ENCODE results near the gene AOC1.
A peak's percentile ranks its signal among the peaks of the same experiment; 100 is the strongest.
"Not testable (repeated sequence)": the region's sequence is repeated elsewhere in the genome, so short reads cannot be mapped to it uniquely, and the experiment has no call there.

AOC1 gene

DNA sequence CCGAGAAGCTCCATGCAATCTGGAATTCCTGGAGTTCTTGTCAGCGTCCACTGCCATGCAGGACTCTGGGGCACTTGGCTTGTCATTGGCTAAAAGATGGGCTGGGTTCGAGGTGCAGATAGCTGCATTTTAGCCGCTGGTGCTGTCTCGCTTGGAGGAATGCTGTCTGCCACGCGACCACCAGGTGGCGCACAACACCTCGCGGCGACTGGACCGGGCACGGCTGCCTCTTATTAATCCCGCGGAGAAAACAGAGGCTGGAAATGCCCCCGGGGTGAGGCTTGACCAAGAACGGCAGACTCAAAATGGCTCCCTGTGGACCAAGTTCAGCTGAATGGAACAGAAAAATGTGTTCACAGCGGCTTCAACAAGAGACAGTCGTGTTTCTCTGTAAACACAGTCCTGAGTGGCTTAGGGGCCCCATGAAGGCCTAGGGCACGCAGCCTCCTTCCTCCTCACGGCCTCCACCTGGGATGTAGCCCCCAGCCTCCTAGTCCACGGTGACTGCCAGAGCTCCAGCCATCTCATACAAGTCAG lies 46.2 kb downstream of the AOC1 start:
- DNase-seq, result peak; percentile 23 to 49

DNA sequence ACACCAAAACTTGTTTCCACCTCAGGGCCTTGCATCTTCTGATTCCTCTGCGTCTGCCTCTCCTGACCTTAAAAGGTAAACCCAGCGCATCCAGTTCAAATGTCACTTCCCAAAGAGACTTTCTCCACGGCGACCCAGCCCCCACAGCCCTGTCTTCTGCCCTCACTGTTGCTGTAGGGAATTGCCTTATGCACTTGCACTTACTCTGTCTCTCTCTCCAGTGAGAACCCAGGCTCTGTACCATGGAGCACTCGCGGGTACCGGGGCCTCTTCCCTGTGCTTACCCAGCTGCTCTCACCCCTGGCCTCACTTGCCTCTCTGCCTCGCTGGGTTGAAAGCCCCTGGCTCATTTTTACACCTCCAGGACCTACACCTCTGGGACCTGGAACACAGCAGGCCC lies 48.4 kb downstream of the AOC1 start:
- DNase-seq, result no peak

DNA sequence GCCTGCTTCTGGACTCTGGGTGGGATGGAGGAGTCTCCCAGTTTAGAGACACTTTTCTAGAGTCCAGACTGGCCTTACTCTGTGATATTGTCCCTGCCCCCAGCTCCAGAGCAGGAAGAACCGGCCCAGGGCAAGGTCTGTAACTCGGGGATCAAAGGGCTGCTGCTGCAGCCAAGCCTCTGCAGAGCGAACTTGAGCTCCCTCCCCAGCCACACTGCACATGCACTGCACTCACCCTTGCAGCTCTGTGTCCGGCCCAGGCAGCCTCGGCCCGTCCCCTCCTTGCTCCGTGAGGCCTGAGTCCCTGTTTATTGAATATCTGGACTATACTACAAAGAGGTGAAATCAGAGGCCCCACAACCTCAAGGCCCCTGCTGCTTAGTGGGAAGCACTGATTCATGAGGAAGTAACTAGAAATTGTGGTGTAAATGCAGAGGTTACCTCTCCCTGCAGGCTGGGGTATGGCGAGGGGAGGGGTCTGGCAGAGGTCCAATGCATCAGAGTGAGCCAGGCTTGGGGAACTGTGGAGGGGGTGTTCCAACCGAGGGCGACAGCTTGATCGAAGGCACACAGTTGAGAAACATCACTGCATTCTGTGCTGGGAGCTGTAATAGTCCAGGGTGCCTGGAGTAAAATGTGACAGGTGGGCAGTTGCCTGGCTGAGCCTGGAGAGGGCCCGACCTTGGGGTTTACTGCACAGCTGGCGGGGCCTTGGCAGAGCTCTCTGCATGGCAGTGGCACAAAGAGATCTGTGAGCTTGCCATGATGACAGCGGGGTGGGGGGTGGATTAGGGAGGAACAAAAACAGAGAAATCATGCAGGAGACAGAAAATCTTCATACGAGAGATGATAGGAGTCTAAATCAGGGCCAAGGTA lies 49.1 kb downstream of the AOC1 start:
- no peak for DNase-seq

DNA sequence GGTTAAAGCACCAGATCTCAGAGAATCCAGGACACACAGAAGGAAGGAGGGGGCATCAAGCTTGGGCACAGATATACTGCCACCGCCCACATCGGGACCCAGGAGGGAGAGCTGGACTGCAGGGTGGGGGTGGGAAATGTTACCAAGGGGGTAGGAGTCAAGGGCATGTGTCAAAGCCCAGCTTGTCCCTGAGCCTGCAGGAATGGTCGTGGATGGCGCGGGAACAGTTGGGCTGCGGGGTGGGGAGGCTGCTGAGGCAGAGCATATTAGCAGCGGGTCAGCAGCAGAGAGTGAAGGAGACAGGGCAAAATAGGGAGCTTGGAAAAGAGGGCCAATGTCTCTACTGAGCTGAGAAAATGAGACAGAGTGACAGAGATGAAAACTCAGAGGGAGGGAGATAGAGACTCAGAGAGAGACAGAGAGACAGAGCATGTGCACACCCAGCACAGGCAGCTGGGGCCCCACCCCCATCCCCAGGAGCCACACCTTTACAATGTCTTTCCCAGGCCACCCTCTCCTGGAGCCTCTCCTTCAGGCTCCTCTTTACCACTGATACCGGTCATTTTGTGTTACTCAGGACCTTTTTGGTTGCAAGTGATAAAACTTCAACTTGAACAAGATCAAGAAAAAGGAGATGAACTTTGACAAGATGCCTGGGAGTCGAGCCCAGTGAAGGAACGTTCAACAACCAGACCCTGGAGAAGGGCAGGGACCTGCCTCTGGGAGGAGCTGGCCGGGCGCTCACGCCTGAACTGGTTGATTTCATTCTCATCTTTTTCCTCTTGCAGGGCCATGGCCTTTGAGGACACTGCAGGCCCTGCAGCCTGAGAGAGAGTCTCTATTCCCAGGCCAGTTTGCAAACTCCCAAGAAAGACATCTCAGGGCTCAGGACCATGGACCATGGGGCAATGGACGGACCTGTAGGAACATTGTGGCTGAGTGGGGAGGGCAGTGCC lies 50.0 kb downstream of the AOC1 start:
- no peak for DNase-seq

DNA sequence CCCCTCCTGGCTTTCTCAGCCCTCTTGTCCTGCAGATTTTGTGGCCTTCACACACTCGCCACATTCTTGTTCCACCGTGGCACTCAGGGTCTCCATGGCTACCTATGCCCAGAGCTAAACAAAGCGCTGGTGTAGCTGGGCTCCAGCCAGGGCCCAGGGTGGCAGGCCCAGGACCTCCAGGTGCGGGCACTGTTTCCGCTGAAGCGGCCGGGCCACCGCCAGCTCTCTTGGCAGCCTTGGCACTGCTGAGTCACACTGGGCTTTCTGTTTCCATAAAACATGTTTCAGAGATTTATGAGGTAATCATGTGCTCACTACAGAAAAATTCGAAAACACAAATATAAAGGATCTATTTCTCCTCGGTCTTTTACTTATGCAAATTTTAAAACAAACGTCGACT lies 51.3 kb downstream of the AOC1 start:
- DNase-seq, result peak in 1 of 2 donors; percentile 34

DNA sequence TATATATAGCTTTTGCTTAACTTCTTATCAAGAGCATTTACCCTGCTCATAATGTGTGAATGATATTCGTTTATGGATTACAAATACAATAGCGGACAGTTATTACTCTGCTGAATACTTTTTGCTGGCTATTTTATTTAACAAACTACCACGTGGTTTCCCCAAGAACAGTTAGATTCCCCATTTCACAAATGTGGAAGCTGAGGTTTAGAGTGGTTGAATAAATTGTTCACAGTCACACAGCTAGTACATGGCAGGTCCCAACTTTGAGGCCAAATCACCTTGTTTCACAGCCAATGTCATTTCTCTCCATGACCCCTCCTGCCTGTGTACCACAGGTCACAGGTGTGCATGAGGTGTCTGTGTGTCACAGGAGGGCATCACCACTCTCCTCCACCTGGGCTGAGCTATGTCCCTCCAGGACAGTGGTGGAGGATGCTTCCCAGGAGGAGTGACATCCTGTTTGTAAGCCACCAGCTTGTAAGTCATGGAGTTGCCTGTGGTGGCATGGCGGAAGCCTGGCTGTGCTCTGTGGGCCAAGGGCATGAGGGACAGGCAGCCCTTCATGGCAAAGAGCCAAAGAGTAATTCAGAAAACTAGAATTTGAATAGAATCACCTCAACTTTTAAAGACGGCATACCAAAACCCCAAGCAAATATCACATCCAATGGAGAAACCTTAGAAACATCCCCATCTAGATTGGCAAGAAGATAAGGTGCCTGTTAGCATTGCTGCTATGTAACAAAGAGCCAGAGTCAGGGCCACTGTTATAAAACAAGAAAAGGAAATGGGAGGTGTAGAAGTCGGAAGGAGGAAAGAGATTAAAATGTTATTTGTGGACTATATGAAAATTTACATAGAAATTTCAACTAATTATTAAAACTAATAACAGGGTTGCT lies 51.9 kb downstream of the AOC1 start:
- DNase-seq, result no peak

DNA sequence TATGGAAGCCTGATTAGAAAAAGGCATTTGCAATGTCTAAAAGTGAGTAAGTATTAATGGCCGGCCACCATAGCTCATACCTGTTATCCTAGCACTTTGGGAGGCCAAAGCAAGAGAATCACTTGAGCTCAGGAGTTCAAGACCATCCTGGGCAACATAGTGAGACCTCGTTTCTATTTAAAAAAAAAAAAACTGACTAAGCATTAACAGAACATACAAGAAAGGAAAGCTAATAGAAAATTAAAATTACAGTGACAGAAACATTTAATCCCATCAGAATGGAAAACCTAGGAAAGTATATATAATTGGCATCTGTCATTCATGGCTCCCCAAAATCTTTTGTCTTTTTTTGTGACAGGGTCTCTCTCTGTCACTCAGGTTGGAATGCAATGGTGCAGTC lies 55.9 kb downstream of the AOC1 start:
- DNase-seq, result no peak

DNA sequence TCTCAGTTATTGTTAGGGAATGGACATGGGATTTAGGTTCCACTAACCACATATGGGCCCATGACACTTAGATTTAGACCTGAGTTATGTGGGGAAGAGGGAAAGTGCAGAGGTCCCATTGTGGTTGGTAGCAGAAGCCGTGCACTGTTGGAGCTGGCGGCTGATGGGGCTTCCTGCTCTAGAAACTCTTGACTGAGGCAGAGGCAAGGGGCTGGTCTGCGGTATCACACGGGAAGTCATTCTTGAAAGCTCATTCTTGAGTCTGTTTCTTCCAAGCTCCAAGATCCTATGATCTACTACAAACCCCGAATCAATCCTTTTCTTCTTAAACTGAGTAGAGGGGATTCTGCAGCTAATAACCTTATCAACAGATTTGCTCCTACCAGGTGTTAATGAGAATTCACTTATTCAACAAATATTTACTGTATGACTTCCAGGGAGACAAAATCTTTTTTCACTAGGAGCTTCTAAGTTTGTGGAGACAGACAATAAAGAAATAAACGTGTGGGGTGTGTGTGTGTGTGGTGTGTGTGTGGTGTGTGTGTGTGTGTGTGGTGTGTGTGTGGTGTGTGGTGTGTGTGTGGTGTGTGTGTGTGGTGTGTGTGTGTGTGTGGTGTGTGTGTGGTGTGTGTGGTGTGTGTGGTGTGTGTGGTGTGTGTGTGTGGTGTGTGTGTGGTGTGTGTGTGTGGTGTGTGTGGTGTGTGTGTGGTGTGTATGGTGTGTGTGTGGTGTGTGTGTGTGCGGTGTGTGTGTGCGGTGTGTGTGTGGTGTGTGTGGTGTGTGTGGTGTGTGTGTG lies 57.1 kb downstream of the AOC1 start:
- DNase-seq, result no peak

DNA sequence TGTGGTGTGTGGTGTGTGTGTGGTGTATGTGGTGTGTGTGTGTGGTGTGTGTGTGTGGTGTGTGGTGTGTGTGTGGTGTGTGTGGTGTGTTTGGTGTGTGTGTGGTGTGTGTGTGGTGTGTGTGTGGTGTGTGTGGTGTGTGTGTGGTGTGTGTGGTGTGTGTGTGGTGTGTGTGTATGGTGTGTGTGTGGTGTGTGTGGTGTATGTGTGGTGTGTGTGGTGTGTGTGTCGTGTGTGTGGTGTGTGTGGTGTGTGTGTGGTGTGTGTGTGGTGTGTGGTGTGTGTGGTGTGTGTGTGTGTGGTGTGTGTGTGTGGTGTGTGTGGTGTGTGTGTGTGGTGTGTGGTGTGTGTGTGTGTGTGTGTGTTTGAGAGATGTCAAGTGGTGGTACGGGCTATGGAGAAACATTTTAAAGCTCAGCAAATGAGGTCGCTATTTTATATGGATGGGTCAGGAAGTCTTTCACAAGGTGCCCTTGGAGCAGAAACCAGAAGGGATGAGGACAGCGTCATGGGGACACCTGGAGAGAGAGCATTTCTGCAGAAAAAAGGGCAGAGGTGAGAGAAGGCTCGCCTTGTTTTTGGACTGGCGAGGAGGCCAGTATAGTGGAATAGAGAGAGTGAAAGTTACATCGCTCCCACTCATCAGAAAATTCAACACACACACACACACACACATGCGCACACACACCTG lies 58.1 kb downstream of the AOC1 start:
- DNase-seq, result not testable (repeated sequence)

DNA sequence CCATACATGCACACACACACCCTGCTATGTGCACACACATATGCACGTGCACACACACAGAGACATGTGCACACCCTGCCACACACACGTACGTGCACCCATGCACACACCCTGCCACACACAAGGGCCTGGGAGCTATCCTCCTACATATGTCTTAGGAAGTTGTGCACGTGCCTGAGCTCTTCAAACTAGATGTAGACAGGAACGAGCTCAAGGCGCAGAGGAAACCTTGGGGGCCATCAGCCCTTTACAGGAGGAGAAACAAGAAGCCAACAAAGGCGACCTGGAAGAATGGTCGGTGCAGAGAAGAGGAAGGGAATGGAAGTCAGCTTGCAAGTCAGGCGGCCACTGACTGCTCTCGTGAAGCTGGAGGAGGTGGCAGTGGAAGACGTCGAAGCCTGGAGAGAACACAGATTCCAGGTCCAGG lies 58.7 kb downstream of the AOC1 start:
- no peak for DNase-seq

All from bone marrow (tissue), 2 donors.